SK-N-MC (cell line): ENCODE results near the gene OR14C36.

Experiments
- EZH2 ChIP-seq: fragments of 200-600 bp; sonication (generic); IDR thresholded peaks from one replicate; pipeline ENCODE4 v1.6.1; 2017; ENCODE audit warnings: antibody characterized with exemption
- FOXP2 ChIP-seq: optimal IDR thresholded peaks from 2 replicates; pipeline ENCODE3; 2011; ENCODE audit warnings: mild to moderate bottlenecking, moderate library complexity; ENCODE audit not compliant: insufficient read depth; ENCODE audit errors: extremely low read length, control extremely low read depth
- POLR2AphosphoS5 ChIP-seq: IDR thresholded peaks from 2 replicates; pipeline ENCODE4 v1.6.1; 2012; ENCODE audit warnings: mild to moderate bottlenecking, low read depth, low read length, borderline replicate concordance

DNA sequence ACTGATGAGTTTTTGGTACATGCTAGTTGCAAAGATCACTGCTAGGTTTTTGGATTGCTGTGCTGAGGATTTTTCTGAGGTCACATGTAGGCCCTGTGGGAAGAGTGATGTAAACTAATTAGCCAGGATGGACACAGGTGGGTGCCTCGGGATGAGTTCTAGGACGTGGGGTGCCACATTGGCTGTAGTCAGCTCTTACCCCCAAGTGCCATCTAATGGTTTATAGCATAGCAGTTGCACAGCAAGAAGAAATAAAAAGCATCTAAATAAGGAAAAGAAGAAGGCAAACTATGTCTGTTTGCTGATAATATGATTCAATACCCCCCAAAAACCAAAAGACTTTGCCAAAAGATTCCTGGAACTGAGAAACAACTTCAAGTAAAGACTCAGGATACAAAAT is 44.5 kb downstream of the OR14C36 start:
- TF ChIP-seq EZH2, result no peak
- no peak for TF ChIP-seq POLR2AphosphoS5
- no peak for TF ChIP-seq FOXP2
